Right lobe of liver (tissue), 6 donors: ENCODE results near the gene SLC37A1. TPM values are rescaled to one million over a fixed set of nuclear protein-coding genes. Genes with fewer than 3 reads are reported as not detected.
A peak's percentile ranks its signal among the peaks of the same experiment; 100 is the strongest.

ENCODE experiments used
- ATAC-seq, 4 donors: fragments of 200-7000 bp; cut with Tn5 transposase; one replicate each; pipeline ENCODE4 v1.9.1; 2020; ENCODE audit warnings: mild to moderate bottlenecking in 4 of 4, moderate library complexity in 4 of 4
- DNase-seq, 3 donors: peaks; one replicate each; pipeline ENCODE4 v3.0.0-alpha.2; 2020
- H3K27ac ChIP-seq, 3 donors: fragments of 200-600 bp; one replicate each; pipeline ENCODE4 v1.8.0; 2022
- H3K27me3 ChIP-seq, 2 donors: fragments of 200-600 bp; one replicate each; pipeline ENCODE4 v1.8.0; 2022
- H3K36me3 ChIP-seq, 4 donors: fragments of 200-600 bp; sonication (generic) in 1 of 4; one replicate each; pipeline versions ENCODE4 v1.5.1 to v1.8.0; 2017 to 2022; ENCODE audit warnings: control low read depth in 1 of 4
- H3K4me1 ChIP-seq, 4 donors: fragments of 200-600 bp; sonication (generic) in 1 of 4; one replicate each; pipeline versions ENCODE4 v1.5.1 to v1.8.0; 2017 to 2022; ENCODE audit warnings: control low read depth in 1 of 4
- H3K4me3 ChIP-seq, 3 donors: fragments of 200-600 bp; one replicate each; pipeline ENCODE4 v1.8.0; 2022
- H3K9me3 ChIP-seq, 4 donors: fragments of 200-600 bp; sonication (generic) in 1 of 4; one replicate each; pipeline versions ENCODE4 v1.5.1 to v1.8.0; 2017 to 2022; ENCODE audit warnings: control low read depth in 1 of 4
- POLR2A ChIP-seq: fragments of 450-650 bp; IDR thresholded peaks from one replicate; pipeline ENCODE4 v1.6.1; 2017; ENCODE audit warnings: antibody characterized with exemption, mild to moderate bottlenecking
- WGBS: methylation state at CpG from one replicate; pipeline ENCODE4 v1.1.6; 2018; ENCODE audit warnings: low coverage, low lambda C conversion rate; ENCODE audit not compliant: insufficient coverage; ENCODE audit errors: missing lambda C conversion rate; 5-methylcytosine and 5-hydroxymethylcytosine counted together
- intact Hi-C, 2 donors: fragments of 100-400 bp; cut with DNase I; formaldehyde crosslinking; loops; one replicate each; pipeline versions ENCODE4 v1.11.2 to v1.14.1; 2022
- total RNA-seq, 6 experiments: library from RNA; depleted of rRNA in 2 of 6; stranded (reverse); fragments of >200 nt in 2 of 6; fragmentation: NEBNext Ultra II Directional in 3 of 6; extraction: Animal tissue kit (Norgen Biotek cat#: 25700) in 3 of 6; gene quantifications; one replicate each; pipeline versions ENCODE4 v1.1.0 to v1.2.4, GENCODE V29; 2016 to 2023
- TF ChIP-seq, protein P1 (sequence below), 4 donors: fragments of 200-600 bp in 3 of 4; fragments of 450-650 bp in 1 of 4; IDR thresholded peaks; one replicate each; pipeline versions ENCODE4 v1.5.1 to v1.8.0; 2016 to 2022; ENCODE audit warnings: antibody characterized with exemption in 4 of 4, mild to moderate bottlenecking in 2 of 4
- donor health status: DM: no; HTN: yes; CAD: no.
- donor health status: DM: no; HTN: no; CAD: no.
- donor health status: DM: no; HTN: no; CAD: no.
- donor health status: DM: no; HTN: yes; CAD: no.
- donor health status: DM: no; HTN: yes; CAD: no.

Gene SLC37A1
- total RNA-seq, 6 experiments from 2014 or later, result 2.5 to 10.8 (median 6.2) TPM

DNA sequence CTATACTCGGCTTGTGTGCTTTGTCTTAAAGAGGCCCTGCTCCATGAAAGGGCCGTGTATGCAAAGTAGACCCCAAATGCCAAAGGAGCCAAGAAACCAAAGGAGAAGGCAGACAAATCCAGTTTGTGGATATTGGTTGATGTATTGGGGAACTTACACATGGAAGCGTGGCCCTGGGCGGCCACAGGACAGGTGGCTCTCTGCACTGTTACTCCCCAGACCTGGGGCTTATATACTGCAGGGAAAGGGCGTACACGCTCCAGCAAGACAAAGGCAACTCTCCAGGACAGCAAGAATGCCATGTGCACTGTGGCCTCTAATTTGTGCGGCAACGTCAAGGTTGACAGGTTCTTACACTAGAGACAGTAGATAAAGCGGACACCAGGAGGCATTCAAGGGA, 42.4 kb upstream of the SLC37A1 start:
- intact Hi-C loops, result no loop called here
- TF ChIP-seq, protein P1, sequence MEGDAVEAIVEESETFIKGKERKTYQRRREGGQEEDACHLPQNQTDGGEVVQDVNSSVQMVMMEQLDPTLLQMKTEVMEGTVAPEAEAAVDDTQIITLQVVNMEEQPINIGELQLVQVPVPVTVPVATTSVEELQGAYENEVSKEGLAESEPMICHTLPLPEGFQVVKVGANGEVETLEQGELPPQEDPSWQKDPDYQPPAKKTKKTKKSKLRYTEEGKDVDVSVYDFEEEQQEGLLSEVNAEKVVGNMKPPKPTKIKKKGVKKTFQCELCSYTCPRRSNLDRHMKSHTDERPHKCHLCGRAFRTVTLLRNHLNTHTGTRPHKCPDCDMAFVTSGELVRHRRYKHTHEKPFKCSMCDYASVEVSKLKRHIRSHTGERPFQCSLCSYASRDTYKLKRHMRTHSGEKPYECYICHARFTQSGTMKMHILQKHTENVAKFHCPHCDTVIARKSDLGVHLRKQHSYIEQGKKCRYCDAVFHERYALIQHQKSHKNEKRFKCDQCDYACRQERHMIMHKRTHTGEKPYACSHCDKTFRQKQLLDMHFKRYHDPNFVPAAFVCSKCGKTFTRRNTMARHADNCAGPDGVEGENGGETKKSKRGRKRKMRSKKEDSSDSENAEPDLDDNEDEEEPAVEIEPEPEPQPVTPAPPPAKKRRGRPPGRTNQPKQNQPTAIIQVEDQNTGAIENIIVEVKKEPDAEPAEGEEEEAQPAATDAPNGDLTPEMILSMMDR (IDR thresholded peaks at IDR 0.05), result no peak
- no peak for TF ChIP-seq POLR2A
- Histone ChIP-seq H3K27ac (no peak overlapping the region), H3K27me3 (no peaks in the 10 kb centered on the region), H3K4me3 (no peak overlapping the region), H3K4me1 (peaks cover 0 to 21% (median 0%) of the 10 kb centered on the region in 4 donors), H3K9me3 (no peaks in the 10 kb centered on the region), H3K36me3 (no peaks in the 10 kb centered on the region)
- DNase-seq (peak in 2 of 3 donors; percentile 11 to 28), ATAC-seq (no peak)
- 94% methylated on average over 8 of the region's 9 CpGs for WGBS

GRCh38 chr21:42471716-42472330, 41.8 kb upstream of the SLC37A1 start:
- DNase-seq (peak in 2 of 3 donors; percentile 31 to 37), ATAC-seq (no peak)
- Histone ChIP-seq H3K4me3 (no peak overlapping the region), H3K36me3 (no peaks in the 10 kb centered on the region), H3K27ac (no peak overlapping the region), H3K27me3 (no peaks in the 10 kb centered on the region), H3K4me1 (peaks cover 0 to 21% (median 0%) of the 10 kb centered on the region in 4 donors), H3K9me3 (no peaks in the 10 kb centered on the region)
- intact Hi-C loops, result no loop called here
- no peak for TF ChIP-seq POLR2A
- TF ChIP-seq, protein P1 (IDR thresholded peaks at IDR 0.05), result no peak
- WGBS, result 94% methylated on average over 7 of the region's 13 CpGs

DNA sequence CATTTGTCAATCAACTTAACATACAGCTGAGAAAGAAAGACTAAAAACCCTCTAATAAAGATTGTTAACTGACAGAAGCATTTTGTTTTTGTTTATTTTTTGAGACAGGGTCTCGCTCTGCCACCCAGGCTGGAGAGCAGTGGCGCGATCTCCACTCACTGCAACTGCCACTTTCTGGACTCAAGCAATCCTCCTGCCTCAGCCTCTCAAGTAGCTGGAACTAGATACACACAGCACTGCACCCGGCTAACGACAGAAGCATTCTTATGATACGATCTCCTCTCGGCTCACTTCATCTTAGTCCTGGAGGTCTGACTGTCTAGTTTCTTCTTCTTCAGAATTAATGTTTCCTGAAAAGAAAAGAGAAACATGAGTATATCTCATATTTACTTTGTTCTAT, 41.1 kb upstream of the SLC37A1 start:
- no peak overlapping the region for H3K4me3 ChIP-seq
- TF ChIP-seq, protein P1 (IDR thresholded peaks at IDR 0.05), result no peak
- TF ChIP-seq POLR2A, result no peak
- no peaks in the 10 kb centered on the region for H3K36me3 ChIP-seq
- ATAC-seq (no peak), DNase-seq (peak in 2 of 3 donors; percentile 6 to 10)
- WGBS, result 83% methylated on average over 7 of the region's 7 CpGs
- no peaks in the 10 kb centered on the region for H3K9me3 ChIP-seq
- peaks cover 0 to 18% (median 0%) of the 10 kb centered on the region in 4 donors for H3K4me1 ChIP-seq
- H3K27ac ChIP-seq, result no peak overlapping the region
- intact Hi-C loops, result no loop called here
- no peaks in the 10 kb centered on the region for H3K27me3 ChIP-seq

- no peak for DNase-seq
- TF ChIP-seq POLR2A, result no peak
- TF ChIP-seq, protein P1 (IDR thresholded peaks at IDR 0.05), result no peak
- H3K4me3 ChIP-seq, result no peak overlapping the region
- no peaks in the 10 kb centered on the region for H3K9me3 ChIP-seq
- intact Hi-C loops, result no loop called here
- H3K4me1 ChIP-seq, result peaks cover 0 to 15% (median 0%) of the 10 kb centered on the region in 4 donors
- no peak overlapping the region for H3K27ac ChIP-seq
- ATAC-seq, result no peak
- 77% methylated on average over 5 of the region's 9 CpGs for WGBS
- H3K36me3 ChIP-seq, result no peaks in the 10 kb centered on the region
- no peaks in the 10 kb centered on the region for H3K27me3 ChIP-seq
Measured at GRCh38 chr21:42473498-42474042, 40.1 kb upstream of the SLC37A1 start.
